HCT116 (cell line): Measurements from ENCODE around the gene ZBTB17. TPM values are rescaled to one million over a fixed set of nuclear protein-coding genes. Genes with fewer than 3 reads are reported as not detected.

Source experiments
- ATAC-seq: fragments of 200-7000 bp; cut with Tn5 transposase; 2 replicates; pipeline ENCODE4 v1.9.1; 2020; ENCODE audit warnings: mild to moderate bottlenecking, moderate library complexity
- BruUV-seq: library from RNA; stranded (reverse); fragments of 400-500 nt; replicated peaks from 2 replicates; lab custom pipeline; 2021; lab: Mats Ljungman, UMichigan
- CTCF ChIA-PET: fragments of 300-600 bp; sonication (Branson Sonifier 250); formaldehyde crosslinking; loops from one replicate; lab custom pipeline; 2021; ENCODE audit warnings: antibody characterized with exemption; lab: Charles Lee
- POLR2A ChIA-PET: fragments of 300-600, 350-600 bp; sonication (Branson Sonifier 250); formaldehyde crosslinking; loops from one replicate; lab custom pipeline; 2021; ENCODE audit warnings: antibody characterized with exemption; lab: Charles Lee
- RAD21 ChIA-PET, 2 experiments: fragments of 300-600 bp; sonication (Branson Sonifier 250); formaldehyde crosslinking; loops; one replicate each; lab custom pipeline; 2023; ENCODE audit warnings: low total read pairs in 2 of 2; ENCODE audit not compliant: uncharacterized antibody in 2 of 2, unreplicated experiment in 2 of 2, low non-redundant PET in 1 of 2; lab: Charles Lee
- DNase-seq: peaks from one replicate; pipeline ENCODE4 v3.0.0-alpha.2; 2010; ENCODE audit warnings: low read depth, low spot score
- H2AFZ ChIP-seq: fragments of 200-600 bp; shearing (Covaris generic), sonication (generic); 2 replicates; pipeline ENCODE4 v1.6.1; 2017; ENCODE audit warnings: low read depth, mixed run types, mixed read lengths, antibody characterized with exemption, low read length; ENCODE audit not compliant: poor library complexity, severe bottlenecking
- H3K27ac ChIP-seq: 2 replicates; pipeline ENCODE4 v1.5.1; 2012; ENCODE audit warnings: low read depth, low read length
- H3K27me3 ChIP-seq: fragments of 200-600 bp; sonication (generic); 2 replicates; pipeline ENCODE4 v1.6.1; 2016; ENCODE audit warnings: mixed run types, low read length, mixed read lengths; ENCODE audit not compliant: insufficient read depth
- H3K36me3 ChIP-seq, 2 experiments: fragments of 200-500 bp in 1 of 2; fragments of 200-600 bp in 1 of 2; sonication (Bioruptor generic) in 1 of 2; sonication (generic) in 1 of 2; 2 replicates each; pipeline versions ENCODE4 v1.5.1 to v1.6.1; 2014 to 2016; ENCODE audit warnings: low read length in 2 of 2, inconsistent platforms in 1 of 2, mixed read lengths in 1 of 2, mixed run types in 1 of 2; ENCODE audit not compliant: insufficient read depth in 2 of 2, control insufficient read depth in 1 of 2
- H3K4me1 ChIP-seq, 2 experiments: fragments of 200-600 bp in 1 of 2; sonication (generic) in 1 of 2; 2 replicates each; pipeline versions ENCODE4 v1.5.1 to v1.6.1; 2012 to 2017; ENCODE audit warnings: low read length in 2 of 2, inconsistent platforms in 1 of 2, mild to moderate bottlenecking in 1 of 2, mixed read lengths in 1 of 2, mixed run types in 1 of 2, moderate library complexity in 1 of 2; ENCODE audit not compliant: insufficient read depth in 2 of 2, control insufficient read depth in 1 of 2
- H3K4me2 ChIP-seq: fragments of 200-600 bp; sonication (generic); 2 replicates; pipeline ENCODE4 v1.6.1; 2017; ENCODE audit warnings: mixed run types, low read length, mixed read lengths
- H3K4me3 ChIP-seq, 2 experiments: fragments of 200-600 bp in 1 of 2; sonication (generic) in 1 of 2; replicated peaks in 1 of 2; 2 replicates each; pipeline ENCODE4 v1.5.1; 2011 to 2016; ENCODE audit warnings: low read length in 2 of 2, control low read depth in 1 of 2, low read depth in 1 of 2, mild to moderate bottlenecking in 1 of 2, mixed read lengths in 1 of 2, mixed run types in 1 of 2
- H3K79me2 ChIP-seq: fragments of 200-600 bp; sonication (generic); 2 replicates; pipeline ENCODE4 v1.6.1; 2017; ENCODE audit warnings: mild to moderate bottlenecking, mixed run types, low read length, moderate library complexity, mixed read lengths; ENCODE audit not compliant: insufficient read depth
- H3K9ac ChIP-seq: fragments of 200-600 bp; sonication (generic); 2 replicates; pipeline ENCODE4 v1.6.1; 2016; ENCODE audit warnings: low read length, mixed read lengths
- H3K9me2 ChIP-seq: fragments of 200-600 bp; sonication (generic), shearing (Covaris generic); 2 replicates; pipeline ENCODE4 v1.6.1; 2017; ENCODE audit warnings: mixed run types, mild to moderate bottlenecking, moderate library complexity; ENCODE audit not compliant: insufficient read depth
- H3K9me3 ChIP-seq, 2 experiments: fragments of 200-500 bp in 1 of 2; fragments of 200-600 bp in 1 of 2; sonication (Bioruptor generic) in 1 of 2; sonication (generic) in 1 of 2; 2 replicates each; pipeline ENCODE4 v1.6.1; 2014 to 2017; ENCODE audit warnings: low read length in 2 of 2, mixed read lengths in 2 of 2, inconsistent platforms in 1 of 2, low read depth in 1 of 2, mild to moderate bottlenecking in 1 of 2, mixed run types in 1 of 2, moderate library complexity in 1 of 2; ENCODE audit not compliant: control insufficient read depth in 1 of 2, insufficient read depth in 1 of 2
- H4K20me1 ChIP-seq: fragments of 200-600 bp; sonication (generic), shearing (Covaris generic); 2 replicates; pipeline ENCODE4 v1.6.1; 2017; ENCODE audit warnings: mixed run types, mild to moderate bottlenecking, moderate library complexity; ENCODE audit not compliant: insufficient read depth
- CBX3 ChIP-seq: IDR thresholded peaks from 2 replicates; pipeline ENCODE4 v1.6.1; 2012; ENCODE audit warnings: low read depth
- CEBPB ChIP-seq: IDR thresholded peaks from 2 replicates; pipeline ENCODE4 v1.6.1; 2012; ENCODE audit warnings: low read depth
- EGR1 ChIP-seq: IDR thresholded peaks from 2 replicates; pipeline ENCODE4 v1.6.1; 2012; ENCODE audit warnings: low read depth
- ELF1 ChIP-seq: IDR thresholded peaks from 2 replicates; pipeline ENCODE4 v1.6.1; 2012; ENCODE audit warnings: low read depth, borderline replicate concordance
- EZH2 ChIP-seq: fragments of 200-600 bp; sonication (generic); IDR thresholded peaks from 2 replicates; pipeline ENCODE4 v1.6.1; 2017; ENCODE audit warnings: antibody characterized with exemption, mixed run types
- EZH2phosphoT487 ChIP-seq: fragments of 200-600 bp; IDR thresholded peaks from 2 replicates; pipeline ENCODE4 v1.6.1; 2018; ENCODE audit warnings: antibody characterized with exemption, borderline replicate concordance
- JUND ChIP-seq: IDR thresholded peaks from 2 replicates; pipeline ENCODE4 v1.6.1; 2012
- MAX ChIP-seq: IDR thresholded peaks from 2 replicates; pipeline ENCODE4 v1.6.1; 2012
- POLR2A ChIP-seq: IDR thresholded peaks from 2 replicates; pipeline ENCODE4 v1.7.0; 2011; ENCODE audit warnings: borderline replicate concordance; ENCODE audit not compliant: insufficient read depth, insufficient read length; ENCODE audit errors: extremely low read depth
- POLR2AphosphoS5 ChIP-seq: IDR thresholded peaks from 2 replicates; pipeline ENCODE4 v1.6.1; 2011; ENCODE audit warnings: mild to moderate bottlenecking, low read depth, low read length, moderate library complexity
- RAD21 ChIP-seq: IDR thresholded peaks from 2 replicates; pipeline ENCODE4 v1.6.1; 2012; ENCODE audit warnings: low read depth, mild to moderate bottlenecking
- REST ChIP-seq: IDR thresholded peaks from 2 replicates; pipeline ENCODE4 v1.6.1; 2012; ENCODE audit warnings: low read depth
- SIN3A ChIP-seq: IDR thresholded peaks from 2 replicates; pipeline ENCODE4 v1.6.1; 2012; ENCODE audit warnings: low read depth
- SP1 ChIP-seq: IDR thresholded peaks from 2 replicates; pipeline ENCODE4 v1.6.1; 2012; ENCODE audit warnings: low read depth
- SRF ChIP-seq: IDR thresholded peaks from 2 replicates; pipeline ENCODE4 v1.6.1; 2012; ENCODE audit warnings: low read depth
- TCF7L2 ChIP-seq: IDR thresholded peaks from 2 replicates; pipeline ENCODE4 v1.7.0; 2011; ENCODE audit warnings: borderline replicate concordance, inconsistent platforms; ENCODE audit not compliant: insufficient read depth, insufficient read length; ENCODE audit errors: extremely low read depth
- YY1 ChIP-seq: IDR thresholded peaks from 2 replicates; pipeline ENCODE4 v1.6.1; 2011; ENCODE audit warnings: low read length, low read depth, moderate library complexity, mild to moderate bottlenecking; ENCODE audit not compliant: insufficient replicate concordance; ENCODE audit errors: extremely low read depth
- ZBTB33 ChIP-seq: IDR thresholded peaks from 2 replicates; pipeline ENCODE4 v1.6.1; 2011; ENCODE audit warnings: mild to moderate bottlenecking, low read length, moderate library complexity; ENCODE audit not compliant: insufficient replicate concordance; ENCODE audit errors: extremely low read depth
- ZFX ChIP-seq: fragments of 450-650 bp; IDR thresholded peaks from 2 replicates; pipeline ENCODE4 v1.6.1; 2017
- ZNF274 ChIP-seq: fragments of 200-500 bp; sonication (Bioruptor generic); IDR thresholded peaks from 2 replicates; pipeline ENCODE4 v1.6.1; 2014; ENCODE audit warnings: mild to moderate bottlenecking, low read depth, low read length, inconsistent platforms
- intact Hi-C: fragments of 100-400 bp; cut with micrococcal nuclease; formaldehyde crosslinking; loops from 2 replicates; pipeline ENCODE4 v1.10.0; 2022
- total RNA-seq: library from RNA; stranded (reverse); gene quantifications from one replicate; pipeline ENCODE4 v1.2.1, GENCODE V29; 2021; ENCODE audit not compliant: unreplicated experiment

Gene ZBTB17
- total RNA-seq, 1 experiment from 2014 or later, result 31.6 TPM

GRCh38 chr1:15953791-15954241 lies 22.1 kb downstream of the ZBTB17 start (continued):
- TF ChIP-seq ELF1 (no peak), EZH2 (no peak), MAX (no peak), CBX3 (no peak)

GRCh38 chr1:15953294-15953771 lies 22.6 kb downstream of the ZBTB17 start:
- 0 out of 4 replicates have a peak overlapping the region, but pooled peaks of 1 of the 2 experiments have one; percentile 39 for H3K4me3 ChIP-seq
- TF ChIP-seq RAD21 (no peak), REST (no peak), CEBPB (no peak), EZH2phosphoT487 (no peak), ZNF274 (no peak), POLR2A (no peak), YY1 (no peak), SRF (no peak), ZFX (no peak), TCF7L2 (no peak), EZH2 (no peak), MAX (no peak), SIN3A (no peak), CBX3 (no peak), EGR1 (no peak), JUND (no peak), SP1 (no peak), POLR2AphosphoS5 (no peak), ZBTB33 (no peak)
- no peak for ATAC-seq
- H3K9ac ChIP-seq, result peak overlapping the region; percentile 40; the same call in 1 of the 2 replicates
- H3K9me3 ChIP-seq, result no peaks in the 10 kb centered on the region
- no peak overlapping the region for H3K27ac ChIP-seq
- H3K4me2 ChIP-seq, result peak overlapping the region; percentile 78
- no peaks in the 10 kb centered on the region for H3K36me3 ChIP-seq
- ChIA-PET POLR2A (interaction anchor here (0.9 kb wide), 1 partner anchor 193 kb away, joined by 4 read pairs; no protein-coding TSS in a partner anchor), RAD21 (no interaction called here), CTCF (no interaction called here)
- no peaks in the 10 kb centered on the region for H3K27me3 ChIP-seq
- intact Hi-C loops, result no loop called here
- peaks cover 33 to 68% of the 10 kb centered on the region in 2 experiments for H3K4me1 ChIP-seq
- peaks cover 35% of the 10 kb centered on the region; the same call in 1 of the 2 replicates for H3K79me2 ChIP-seq
- no peak overlapping the region for H2AFZ ChIP-seq
- DNase-seq, result no peak
- no TSS peak for BruUV-seq
- H4K20me1 ChIP-seq, result no peaks in the 10 kb centered on the region
- no peaks in the 10 kb centered on the region for H3K9me2 ChIP-seq
